ENCODE measurements around the gene TBX1.

- TF ChIP-seq CTCF (IDR thresholded peaks at IDR 0.05) (no peak), ZFX (IDR thresholded peaks at IDR 0.05; ENCODE audit: borderline replicate concordance) (no peak)
Measured at GRCh38 chr22:19716041-19716828, 44.3 kb upstream of the TBX1 start.

All from 22Rv1 (cell line).